ENCODE results near the gene ARID4A.

DNA sequence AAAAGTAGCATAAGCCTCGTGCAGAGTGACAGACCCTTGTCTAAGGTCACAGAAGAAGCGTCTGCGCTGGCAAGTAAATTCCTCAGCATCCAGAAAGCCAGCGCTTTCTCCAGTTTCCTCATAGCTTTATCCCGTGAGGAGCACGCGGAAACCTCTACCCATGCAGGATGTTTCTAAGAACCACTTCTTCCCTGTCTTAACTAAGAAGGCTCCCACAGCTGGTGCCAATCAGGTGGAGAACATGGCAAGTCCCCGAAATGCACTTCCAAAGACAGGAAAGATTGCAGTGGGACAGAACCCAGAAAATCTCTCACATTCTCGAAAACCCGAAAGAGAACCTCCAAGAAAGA, 968 bp upstream of the ARID4A start:
- no peak for TF ChIP-seq CTCF (IDR thresholded peaks at IDR 0.05; ENCODE audit: borderline replicate concordance, extremely low read depth, low read length, poor library complexity, severe bottlenecking)
- no peak for TF ChIP-seq EZH2 (IDR thresholded peaks at IDR 0.05; ENCODE audit: borderline replicate concordance, low read depth, low read length, severe bottlenecking)

Measured in DND-41 (cell line).